Lower leg skin (tissue), 3 donors: Measurements from ENCODE around the gene TMPRSS13.

Experiments
- CTCF ChIP-seq, 3 donors: fragments of 450-650 bp; IDR thresholded peaks; one replicate each; pipeline ENCODE4 v1.5.1; 2016; ENCODE audit warnings: antibody characterized with exemption in 3 of 3, mild to moderate bottlenecking in 3 of 3, moderate library complexity in 2 of 3
- POLR2A ChIP-seq, 2 donors: fragments of 450-650 bp; IDR thresholded peaks; one replicate each; pipeline ENCODE4 v1.6.1; 2016 to 2017; ENCODE audit warnings: antibody characterized with exemption in 2 of 2, mild to moderate bottlenecking in 1 of 2, moderate library complexity in 1 of 2

DNA sequence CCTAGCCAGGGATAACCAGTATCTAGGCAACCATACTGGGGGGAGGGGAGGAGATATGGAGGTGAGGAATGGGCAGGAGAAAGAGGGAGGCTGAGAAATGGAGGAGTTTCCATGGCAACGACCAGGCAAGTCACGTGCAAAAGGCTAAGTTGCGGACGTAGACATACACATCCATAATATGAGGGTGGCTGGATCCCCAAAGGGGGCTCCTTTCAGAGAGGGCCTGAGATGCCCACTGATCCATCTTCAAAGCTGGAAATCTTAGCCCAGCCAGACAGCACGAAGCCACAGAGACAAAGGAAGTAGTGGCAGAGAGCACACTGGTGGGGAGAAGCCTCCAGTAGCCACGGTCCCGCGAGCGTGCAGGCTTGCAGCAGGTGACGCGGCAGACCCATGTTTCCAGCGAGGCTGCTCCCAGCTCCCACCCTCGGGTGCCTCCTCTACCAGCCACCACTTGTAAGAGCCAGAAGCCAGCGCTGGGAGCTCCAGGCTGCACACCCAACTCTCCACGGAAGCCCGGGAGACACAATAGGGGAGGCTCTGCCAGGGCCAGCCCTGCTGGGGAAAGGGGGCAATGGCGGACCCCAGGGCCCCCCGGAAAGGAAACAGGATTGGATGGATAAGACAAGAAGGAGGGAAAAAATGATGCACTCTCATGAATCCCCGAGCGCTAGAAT lies 53.7 kb downstream of the TMPRSS13 start:
- no peak for TF ChIP-seq CTCF (IDR thresholded peaks at IDR 0.05)
- no peak for TF ChIP-seq POLR2A (IDR thresholded peaks at IDR 0.05)
